Fibroblast of lung (primary cell): ENCODE measurements around the gene C1orf232. TPM values are rescaled to one million over a fixed set of nuclear protein-coding genes. Genes with fewer than 3 reads are reported as not detected.
A peak's percentile ranks its signal among the peaks of the same experiment; 100 is the strongest.

ENCODE experiments used
- DNase-seq, 2 donors: peaks; one replicate each; pipeline versions ENCODE4 v3.0.0 to v3.0.0-alpha.2; 2010; ENCODE audit warnings: low read depth in 2 of 2
- H2AFZ ChIP-seq: 2 replicates; pipeline ENCODE4 v1.5.1; 2012; ENCODE audit warnings: low read length, control low read depth, inconsistent platforms
- H3K27ac ChIP-seq: 2 replicates; pipeline ENCODE4 v1.5.1; 2011; ENCODE audit warnings: low read length, control low read depth; ENCODE audit not compliant: insufficient read depth
- H3K27me3 ChIP-seq: 2 replicates; pipeline ENCODE4 v1.5.1; 2011; ENCODE audit warnings: mild to moderate bottlenecking, low read length; ENCODE audit not compliant: control insufficient read depth, insufficient read depth
- H3K36me3 ChIP-seq: 2 replicates; pipeline ENCODE4 v1.5.1; 2011; ENCODE audit warnings: low read length; ENCODE audit not compliant: control insufficient read depth, insufficient read depth
- H3K4me1 ChIP-seq: 2 replicates; pipeline ENCODE4 v1.5.1; 2011; ENCODE audit warnings: low read length; ENCODE audit not compliant: control insufficient read depth, insufficient read depth; ENCODE audit errors: extremely low read depth
- H3K4me2 ChIP-seq: 2 replicates; pipeline ENCODE4 v1.5.1; 2011; ENCODE audit warnings: low read length, control low read depth; ENCODE audit not compliant: insufficient read depth; ENCODE audit errors: extremely low read depth
- H3K4me3 ChIP-seq, 4 experiments: fragments of 200-600 bp in 1 of 4; sonication (generic) in 1 of 4; replicated peaks in 1 of 4; 2 replicates each; pipeline ENCODE4 v1.5.1; 2011 to 2016; ENCODE audit warnings: low read length in 4 of 4, low read depth in 3 of 4, mild to moderate bottlenecking in 3 of 4, control low read depth in 2 of 4, inconsistent platforms in 1 of 4, mixed read lengths in 1 of 4; ENCODE audit not compliant: insufficient read depth in 1 of 4; ENCODE audit errors: control extremely low read depth in 1 of 4
- H3K79me2 ChIP-seq: 2 replicates; pipeline ENCODE4 v1.5.1; 2012; ENCODE audit warnings: mild to moderate bottlenecking, low read length, inconsistent platforms; ENCODE audit not compliant: control insufficient read depth, insufficient read depth
- H3K9ac ChIP-seq: 2 replicates; pipeline ENCODE4 v1.5.1; 2011; ENCODE audit warnings: mild to moderate bottlenecking, low read length, control low read depth; ENCODE audit not compliant: insufficient read depth
- H3K9me3 ChIP-seq: 2 replicates; pipeline ENCODE4 v1.5.1; 2012; ENCODE audit warnings: low read depth, low read length; ENCODE audit not compliant: control insufficient read depth, insufficient read depth
- H4K20me1 ChIP-seq: 2 replicates; pipeline ENCODE4 v1.5.1; 2011; ENCODE audit warnings: low read length; ENCODE audit not compliant: control insufficient read depth, insufficient read depth; ENCODE audit errors: extremely low read depth
- CTCF ChIP-seq, 2 donors: IDR thresholded peaks in 1 of 2; conservative IDR thresholded peaks in 1 of 2; 1 replicate in 1 of 2; 2 replicates in 1 of 2; pipeline ENCODE4 v1.5.1; 2011 to 2012; ENCODE audit warnings: low read length in 2 of 2, control low read depth in 1 of 2, inconsistent platforms in 1 of 2, low read depth in 1 of 2, mild to moderate bottlenecking in 1 of 2
- EZH2 ChIP-seq: IDR thresholded peaks from 2 replicates; pipeline ENCODE4 v1.5.1; 2012; ENCODE audit warnings: low read length, control low read depth, mild to moderate bottlenecking; ENCODE audit errors: missing control alignments
- polyA plus RNA-seq, 2 donors: library from polyadenylated mRNA; depleted of rRNA in 1 of 2; stranded (reverse) in 1 of 2; unstranded in 1 of 2; fragments of >200 nt; gene quantifications; 2 replicates each; pipeline ENCODE4 v1.2.1, GENCODE V29; 2011 to 2012; ENCODE audit warnings: missing spikeins in 1 of 2
- total RNA-seq: library from RNA; depleted of rRNA; stranded (reverse); fragments of >200 nt; gene quantifications from 2 replicates; pipeline ENCODE4 v1.2.1, GENCODE V29; 2014

Gene C1orf232
- total and polyA plus RNA-seq, 2 donors (not counting 1 experiment from before 2014, with no cell fraction given): not detected

GRCh38 chr1:26161415-26162219 lies 7.1 kb downstream of the C1orf232 start:
- H3K4me3 ChIP-seq: peak overlapping the region; percentile 5 to 45 (median 20)
- H3K79me2 ChIP-seq: no peaks in the 10 kb centered on the region
- H3K4me2 ChIP-seq: peak overlapping the region; percentile 80
- H2AFZ ChIP-seq: peak overlapping the region; percentile 35
- H3K36me3 ChIP-seq: no peaks in the 10 kb centered on the region
- H3K4me1 ChIP-seq: peaks cover 2% of the 10 kb centered on the region
- peak; percentile 30 to 65 for DNase-seq
- H3K27ac ChIP-seq: no peak overlapping the region
- H3K27me3 ChIP-seq: peaks cover 3% of the 10 kb centered on the region
- TF ChIP-seq EZH2 (no peak), CTCF (conservative IDR thresholded peaks at IDR 0.05 in 1 of 2, IDR thresholded peaks at IDR 0.05 in 1 of 2; ENCODE audit: low read depth in 1 of 2, low read length in 2 of 2) (no peak)
- H4K20me1 ChIP-seq: no peaks in the 10 kb centered on the region
- no peaks in the 10 kb centered on the region for H3K9me3 ChIP-seq
- H3K9ac ChIP-seq: peak overlapping the region; percentile 30

- no peak for TF ChIP-seq EZH2
- TF ChIP-seq CTCF (conservative IDR thresholded peaks at IDR 0.05 in 1 of 2, IDR thresholded peaks at IDR 0.05 in 1 of 2; ENCODE audit: low read depth in 1 of 2, low read length in 2 of 2): no peak
- H3K9me3 ChIP-seq: no peaks in the 10 kb centered on the region
- no peaks in the 10 kb centered on the region for H3K36me3 ChIP-seq
- H3K4me3 ChIP-seq: peak overlapping the region in 1 of 4 experiments; percentile 45
- H4K20me1 ChIP-seq: no peaks in the 10 kb centered on the region
- peak overlapping the region; percentile 80 for H3K4me2 ChIP-seq
- H3K79me2 ChIP-seq: no peaks in the 10 kb centered on the region
- no peak overlapping the region for H3K9ac ChIP-seq
- no peak overlapping the region for H3K27ac ChIP-seq
- DNase-seq: no peak
- peaks cover 2% of the 10 kb centered on the region for H3K4me1 ChIP-seq
- peak overlapping the region; percentile 35 for H2AFZ ChIP-seq
- H3K27me3 ChIP-seq: peaks cover 7% of the 10 kb centered on the region
These were observed 8.0 kb downstream of the C1orf232 start for GRCh38 chr1:26160527-26161414.

GRCh38 chr1:26159743-26160039 lies 9.1 kb downstream of the C1orf232 start:
- no peak for DNase-seq
- Histone ChIP-seq H3K4me1 (peaks cover 2% of the 10 kb centered on the region), H3K9ac (no peak overlapping the region), H3K36me3 (no peaks in the 10 kb centered on the region), H3K79me2 (no peaks in the 10 kb centered on the region), H2AFZ (no peak overlapping the region), H4K20me1 (no peaks in the 10 kb centered on the region), H3K4me2 (no peak overlapping the region), H3K27ac (no peak overlapping the region), H3K9me3 (no peaks in the 10 kb centered on the region), H3K27me3 (peaks cover 10% of the 10 kb centered on the region), H3K4me3 (no peak overlapping the region)
- TF ChIP-seq CTCF (conservative IDR thresholded peaks at IDR 0.05 in 1 of 2, IDR thresholded peaks at IDR 0.05 in 1 of 2; ENCODE audit: low read depth in 1 of 2, low read length in 2 of 2): no peak
- TF ChIP-seq EZH2: no peak
